MM.1S (cell line): ENCODE data around the gene ADGRD2.

Experiments
- DNase-seq: peaks from one replicate; pipeline ENCODE4 v3.0.0-alpha.2; 2015
- H2AFZ ChIP-seq: fragments of 300-600 bp; sonication (generic); 2 replicates; pipeline ENCODE4 v1.6.0; 2016; ENCODE audit warnings: antibody characterized with exemption, low read length
- H3F3A ChIP-seq: fragments of 300-600 bp; sonication (generic); 2 replicates; pipeline ENCODE4 v1.6.1; 2016; ENCODE audit warnings: mild to moderate bottlenecking, antibody characterized with exemption, low read length, moderate library complexity, mixed read lengths; ENCODE audit not compliant: insufficient read depth
- H3K27ac ChIP-seq: fragments of 300-600 bp; sonication (generic); 2 replicates; pipeline ENCODE4 v1.5.1; 2016; ENCODE audit warnings: mild to moderate bottlenecking, low read length
- H3K27me3 ChIP-seq: fragments of 300-600 bp; sonication (generic); replicated peaks from 2 replicates; pipeline ENCODE4 v1.6.0; 2016; ENCODE audit warnings: low read length; ENCODE audit not compliant: insufficient read depth
- H3K36me3 ChIP-seq: fragments of 300-600 bp; sonication (generic); replicated peaks from 2 replicates; pipeline ENCODE4 v1.6.1; 2016; ENCODE audit warnings: mild to moderate bottlenecking, low read length, mixed read lengths; ENCODE audit not compliant: insufficient read depth
- H3K4me1 ChIP-seq: fragments of 300-600 bp; sonication (generic); 2 replicates; pipeline ENCODE4 v1.6.1; 2016; ENCODE audit warnings: low read length, mixed read lengths
- H3K4me2 ChIP-seq: fragments of 300-600 bp; sonication (generic); 2 replicates; pipeline ENCODE4 v1.6.0; 2016; ENCODE audit warnings: low read depth, low read length
- H3K4me3 ChIP-seq: fragments of 300-600 bp; sonication (generic); 2 replicates; pipeline ENCODE4 v1.5.1; 2016; ENCODE audit warnings: low read length, mixed read lengths
- H3K79me2 ChIP-seq: fragments of 300-600 bp; sonication (generic); 2 replicates; pipeline ENCODE4 v1.6.1; 2016; ENCODE audit warnings: mixed run types, low read length, mixed read lengths
- H3K9ac ChIP-seq: fragments of 300-600 bp; sonication (generic); 2 replicates; pipeline ENCODE4 v1.6.1; 2016; ENCODE audit warnings: low read length, mixed read lengths
- H3K9me2 ChIP-seq: fragments of 300-600 bp; sonication (generic); replicated peaks from 2 replicates; pipeline ENCODE4 v1.6.1; 2016; ENCODE audit warnings: mild to moderate bottlenecking, low read length, mixed read lengths; ENCODE audit not compliant: insufficient read depth
- H3K9me3 ChIP-seq: fragments of 300-600 bp; sonication (generic); replicated peaks from 2 replicates; pipeline ENCODE4 v1.6.1; 2016; ENCODE audit warnings: mild to moderate bottlenecking, low read length, mixed read lengths; ENCODE audit not compliant: insufficient read depth
- H4K20me1 ChIP-seq: fragments of 300-600 bp; sonication (generic); 2 replicates; pipeline ENCODE4 v1.6.1; 2016; ENCODE audit warnings: mild to moderate bottlenecking, low read length, moderate library complexity, mixed read lengths; ENCODE audit not compliant: insufficient read depth
- EZH2 ChIP-seq: fragments of 300-600 bp; sonication (generic); optimal IDR thresholded peaks from 2 replicates; pipeline ENCODE3; 2017; ENCODE audit warnings: low read depth, mild to moderate bottlenecking, antibody characterized with exemption, low read length, mixed read lengths
- EZH2phosphoT487 ChIP-seq: fragments of 300-600 bp; sonication (generic); IDR thresholded peaks from 2 replicates; pipeline ENCODE4 v1.6.1; 2018; ENCODE audit warnings: antibody characterized with exemption, low read length
- TF ChIP-seq, protein P1 (sequence below): fragments of 300-600 bp; sonication (generic); IDR thresholded peaks from 2 replicates; pipeline ENCODE4 v1.5.1; 2016; ENCODE audit warnings: antibody characterized with exemption, low read length, mixed read lengths

The ADGRD2 gene

DNA sequence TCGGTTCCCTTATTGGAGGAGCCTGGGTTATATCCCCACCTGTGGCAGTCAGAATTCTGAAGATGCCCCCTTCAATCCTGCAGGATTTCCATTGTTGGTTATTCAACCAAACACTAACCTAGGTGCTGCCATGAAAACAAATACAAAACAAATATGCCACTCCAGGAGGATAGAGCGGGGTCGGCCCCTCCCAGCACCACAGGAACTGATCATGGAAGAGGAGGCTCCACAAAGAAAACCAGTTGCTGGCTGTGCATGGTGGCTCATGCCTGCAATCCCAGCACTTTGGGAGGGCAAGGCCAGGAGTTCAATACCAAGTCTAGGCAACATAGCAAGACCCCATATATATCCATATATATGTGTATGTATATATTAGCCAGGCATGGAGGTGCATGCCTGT lies 13.2 kb upstream of the ADGRD2 start:
- H3K27ac ChIP-seq = peak overlapping the region; percentile 46; the same call in 1 of the 2 replicates
- no peaks in the 10 kb centered on the region for H3F3A ChIP-seq
- H3K79me2 ChIP-seq = no peaks in the 10 kb centered on the region
- no peaks in the 10 kb centered on the region for H4K20me1 ChIP-seq
- no peaks in the 10 kb centered on the region for H3K27me3 ChIP-seq
- no peaks in the 10 kb centered on the region for H3K9me3 ChIP-seq
- no peaks in the 10 kb centered on the region for H3K9me2 ChIP-seq
- TF ChIP-seq, protein P1, sequence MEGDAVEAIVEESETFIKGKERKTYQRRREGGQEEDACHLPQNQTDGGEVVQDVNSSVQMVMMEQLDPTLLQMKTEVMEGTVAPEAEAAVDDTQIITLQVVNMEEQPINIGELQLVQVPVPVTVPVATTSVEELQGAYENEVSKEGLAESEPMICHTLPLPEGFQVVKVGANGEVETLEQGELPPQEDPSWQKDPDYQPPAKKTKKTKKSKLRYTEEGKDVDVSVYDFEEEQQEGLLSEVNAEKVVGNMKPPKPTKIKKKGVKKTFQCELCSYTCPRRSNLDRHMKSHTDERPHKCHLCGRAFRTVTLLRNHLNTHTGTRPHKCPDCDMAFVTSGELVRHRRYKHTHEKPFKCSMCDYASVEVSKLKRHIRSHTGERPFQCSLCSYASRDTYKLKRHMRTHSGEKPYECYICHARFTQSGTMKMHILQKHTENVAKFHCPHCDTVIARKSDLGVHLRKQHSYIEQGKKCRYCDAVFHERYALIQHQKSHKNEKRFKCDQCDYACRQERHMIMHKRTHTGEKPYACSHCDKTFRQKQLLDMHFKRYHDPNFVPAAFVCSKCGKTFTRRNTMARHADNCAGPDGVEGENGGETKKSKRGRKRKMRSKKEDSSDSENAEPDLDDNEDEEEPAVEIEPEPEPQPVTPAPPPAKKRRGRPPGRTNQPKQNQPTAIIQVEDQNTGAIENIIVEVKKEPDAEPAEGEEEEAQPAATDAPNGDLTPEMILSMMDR = no peak
- TF ChIP-seq EZH2phosphoT487 (no peak), EZH2 (no peak)
- H3K9ac ChIP-seq = no peak overlapping the region
- H3K4me1 ChIP-seq = peaks cover 13% of the 10 kb centered on the region
- no peaks in the 10 kb centered on the region for H3K36me3 ChIP-seq
- H2AFZ ChIP-seq = 0 out of 2 replicates have a peak overlapping the region, but pooled peaks have one; percentile 23
- no peak overlapping the region for H3K4me3 ChIP-seq
- DNase-seq = no peak
- H3K4me2 ChIP-seq = no peak overlapping the region

- Histone ChIP-seq H3K36me3 (no peaks in the 10 kb centered on the region), H2AFZ (no peak overlapping the region), H3K9ac (no peak overlapping the region), H3K79me2 (no peaks in the 10 kb centered on the region), H3K27ac (no peak overlapping the region), H4K20me1 (no peaks in the 10 kb centered on the region), H3K9me3 (no peaks in the 10 kb centered on the region), H3K4me1 (peaks cover 13% of the 10 kb centered on the region), H3K27me3 (no peaks in the 10 kb centered on the region), H3F3A (no peaks in the 10 kb centered on the region), H3K4me3 (no peak overlapping the region), H3K4me2 (no peak overlapping the region), H3K9me2 (no peaks in the 10 kb centered on the region)
- DNase-seq = no peak
- no peak for TF ChIP-seq EZH2
Observed at GRCh38 chr9:124438091-124438490, 12.2 kb upstream of the ADGRD2 start.

DNA sequence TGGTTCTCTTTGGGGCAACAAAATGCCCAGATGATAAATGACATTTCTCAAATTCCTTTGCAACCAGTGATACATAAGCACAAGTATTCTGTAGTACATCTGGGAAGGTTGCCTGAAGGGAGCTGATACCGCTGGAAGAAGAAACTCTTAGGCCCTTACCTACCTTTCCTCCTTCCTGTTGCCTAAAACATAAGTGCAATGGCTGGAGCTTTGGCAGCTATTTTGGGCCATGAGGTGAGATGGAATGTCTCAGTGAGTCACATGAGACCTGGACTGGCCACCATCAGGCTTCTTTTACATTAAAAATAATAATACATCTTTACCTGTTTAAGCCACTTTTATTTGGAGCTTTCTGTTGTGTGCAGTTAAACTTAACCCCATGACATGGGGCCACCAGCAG lies 11.2 kb upstream of the ADGRD2 start:
- Histone ChIP-seq H3K4me1 (peaks cover 13% of the 10 kb centered on the region), H2AFZ (no peak overlapping the region), H3F3A (no peaks in the 10 kb centered on the region), H4K20me1 (no peaks in the 10 kb centered on the region), H3K27ac (no peak overlapping the region), H3K27me3 (no peaks in the 10 kb centered on the region), H3K9me3 (no peaks in the 10 kb centered on the region), H3K4me3 (no peak overlapping the region), H3K79me2 (no peaks in the 10 kb centered on the region), H3K9me2 (no peaks in the 10 kb centered on the region), H3K9ac (no peak overlapping the region), H3K36me3 (no peaks in the 10 kb centered on the region), H3K4me2 (no peak overlapping the region)
- no peak for DNase-seq
- TF ChIP-seq, protein P1 = no peak
- no peak for TF ChIP-seq EZH2phosphoT487
- TF ChIP-seq EZH2 = no peak

DNA sequence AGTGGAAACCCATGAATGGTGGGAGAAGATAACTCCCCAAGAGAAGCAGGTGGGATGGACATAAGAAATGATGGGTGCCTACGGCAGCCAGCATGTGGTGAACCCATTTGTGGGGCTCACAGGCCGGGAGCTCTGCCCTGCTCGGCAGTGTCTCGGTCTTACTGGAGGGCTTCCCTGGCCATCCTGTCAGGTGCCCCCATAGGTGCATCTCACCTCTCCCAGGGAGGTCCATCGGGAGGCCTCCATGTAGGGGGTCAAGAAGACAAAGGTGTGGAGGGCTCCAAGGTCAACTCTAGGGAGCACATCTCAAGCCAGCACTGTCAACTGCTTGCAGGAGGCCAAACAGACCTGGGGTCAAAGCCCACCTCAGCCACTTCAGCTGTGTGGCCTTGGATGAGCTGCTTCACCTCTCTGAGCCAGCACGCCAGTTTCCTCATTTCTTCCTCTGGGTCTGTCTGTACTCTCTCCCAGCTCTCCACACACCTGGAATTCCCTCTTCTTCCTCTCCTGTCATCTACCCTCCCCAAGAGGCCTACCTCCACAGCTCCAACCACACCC lies 10.5 kb upstream of the ADGRD2 start:
- DNase-seq = no peak
- no peaks in the 10 kb centered on the region for H3F3A ChIP-seq
- no peak overlapping the region for H3K9ac ChIP-seq
- no peaks in the 10 kb centered on the region for H3K36me3 ChIP-seq
- no peaks in the 10 kb centered on the region for H3K79me2 ChIP-seq
- no peaks in the 10 kb centered on the region for H3K9me3 ChIP-seq
- no peaks in the 10 kb centered on the region for H4K20me1 ChIP-seq
- no peaks in the 10 kb centered on the region for H3K9me2 ChIP-seq
- H3K4me3 ChIP-seq = no peak overlapping the region
- TF ChIP-seq EZH2 (no peak), EZH2phosphoT487 (no peak)
- TF ChIP-seq, protein P1 = no peak
- H2AFZ ChIP-seq = no peak overlapping the region
- peaks cover 13% of the 10 kb centered on the region for H3K4me1 ChIP-seq
- no peak overlapping the region for H3K27ac ChIP-seq
- H3K27me3 ChIP-seq = no peaks in the 10 kb centered on the region
- H3K4me2 ChIP-seq = no peak overlapping the region
